ENCODE data around the gene MACROD2.

MACROD2 gene

GRCh38 chr20:16064989-16065707, 2069.8 kb downstream of the MACROD2 start:
- H3K4me3 ChIP-seq (replicated peaks; ENCODE audit: low read depth, low read length), result no peak overlapping the region
- no peaks in the 10 kb centered on the region for H3K27me3 ChIP-seq (replicated peaks; ENCODE audit: control insufficient read depth, insufficient read depth, low read length)
- TF ChIP-seq, protein P1, sequence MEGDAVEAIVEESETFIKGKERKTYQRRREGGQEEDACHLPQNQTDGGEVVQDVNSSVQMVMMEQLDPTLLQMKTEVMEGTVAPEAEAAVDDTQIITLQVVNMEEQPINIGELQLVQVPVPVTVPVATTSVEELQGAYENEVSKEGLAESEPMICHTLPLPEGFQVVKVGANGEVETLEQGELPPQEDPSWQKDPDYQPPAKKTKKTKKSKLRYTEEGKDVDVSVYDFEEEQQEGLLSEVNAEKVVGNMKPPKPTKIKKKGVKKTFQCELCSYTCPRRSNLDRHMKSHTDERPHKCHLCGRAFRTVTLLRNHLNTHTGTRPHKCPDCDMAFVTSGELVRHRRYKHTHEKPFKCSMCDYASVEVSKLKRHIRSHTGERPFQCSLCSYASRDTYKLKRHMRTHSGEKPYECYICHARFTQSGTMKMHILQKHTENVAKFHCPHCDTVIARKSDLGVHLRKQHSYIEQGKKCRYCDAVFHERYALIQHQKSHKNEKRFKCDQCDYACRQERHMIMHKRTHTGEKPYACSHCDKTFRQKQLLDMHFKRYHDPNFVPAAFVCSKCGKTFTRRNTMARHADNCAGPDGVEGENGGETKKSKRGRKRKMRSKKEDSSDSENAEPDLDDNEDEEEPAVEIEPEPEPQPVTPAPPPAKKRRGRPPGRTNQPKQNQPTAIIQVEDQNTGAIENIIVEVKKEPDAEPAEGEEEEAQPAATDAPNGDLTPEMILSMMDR (IDR thresholded peaks at IDR 0.05; ENCODE audit: insufficient read depth, low read length, poor library complexity, severe bottlenecking), result no peak
- DNase-seq (ENCODE audit: extremely low read depth, insufficient read length), result no peak
- H3K36me3 ChIP-seq (ENCODE audit: control insufficient read depth, insufficient read depth, low read length), result no peaks in the 10 kb centered on the region

DNA sequence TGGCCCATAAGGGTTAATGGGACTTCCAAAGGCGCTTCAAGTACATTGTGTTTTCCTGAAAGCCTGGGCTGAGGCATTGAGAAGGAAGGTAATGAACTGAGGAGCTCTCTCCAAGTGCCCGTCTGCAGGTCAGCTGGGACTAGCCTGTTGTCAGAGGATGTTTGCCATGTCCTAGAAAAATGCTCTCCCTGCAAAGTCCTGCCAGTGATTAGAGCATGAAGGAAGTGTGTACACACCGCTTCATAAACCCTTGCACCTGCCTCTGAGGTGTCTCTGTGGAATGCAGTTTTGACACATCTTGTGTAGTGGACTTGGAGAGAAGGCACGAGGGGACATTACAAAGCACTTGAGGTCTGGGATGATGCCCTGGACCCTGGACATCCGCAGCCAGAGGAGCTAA, 2071.3 kb downstream of the MACROD2 start:
- Histone ChIP-seq H3K27me3 (replicated peaks; ENCODE audit: control insufficient read depth, insufficient read depth, low read length) (no peaks in the 10 kb centered on the region), H3K36me3 (ENCODE audit: control insufficient read depth, insufficient read depth, low read length) (no peaks in the 10 kb centered on the region), H3K4me3 (replicated peaks; ENCODE audit: low read depth, low read length) (no peak overlapping the region)
- TF ChIP-seq, protein P1 (IDR thresholded peaks at IDR 0.05; ENCODE audit: insufficient read depth, low read length, poor library complexity, severe bottlenecking), result no peak
- no peak for DNase-seq (ENCODE audit: extremely low read depth, insufficient read length)

DNA sequence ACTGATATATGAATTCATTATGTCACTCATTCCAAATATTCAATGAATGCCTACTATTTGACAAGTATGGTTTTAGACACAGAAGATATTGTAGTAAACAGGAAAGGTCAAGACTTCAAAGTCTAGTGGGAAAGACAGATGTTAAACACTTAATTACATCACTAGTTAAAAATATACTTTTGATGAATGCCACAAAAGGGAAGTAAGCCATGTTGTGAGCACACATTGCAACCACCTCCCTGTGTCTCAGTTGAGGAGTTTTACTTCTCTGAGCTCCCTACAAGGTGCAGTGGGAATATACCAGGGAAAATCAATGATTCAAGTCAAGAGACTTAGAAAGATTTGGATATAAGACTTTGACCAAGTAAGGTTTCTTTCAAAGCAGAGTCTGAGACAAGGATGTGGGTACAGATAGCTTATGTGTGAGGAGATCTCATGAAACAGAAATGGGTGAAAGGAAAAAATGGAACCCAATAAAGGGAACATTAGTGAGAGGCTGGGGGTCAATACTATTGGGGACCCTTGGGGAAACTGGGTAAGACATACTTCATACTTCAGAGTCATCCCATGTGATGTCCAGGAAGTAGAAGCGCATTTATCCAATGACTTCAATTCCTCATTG, 2074.2 kb downstream of the MACROD2 start:
- Histone ChIP-seq H3K27me3 (replicated peaks; ENCODE audit: control insufficient read depth, insufficient read depth, low read length) (no peaks in the 10 kb centered on the region), H3K36me3 (ENCODE audit: control insufficient read depth, insufficient read depth, low read length) (no peaks in the 10 kb centered on the region), H3K4me3 (replicated peaks; ENCODE audit: low read depth, low read length) (no peak overlapping the region)
- peak; percentile 27 for DNase-seq (ENCODE audit: extremely low read depth, insufficient read length)
- TF ChIP-seq, protein P1 (IDR thresholded peaks at IDR 0.05; ENCODE audit: insufficient read depth, low read length, poor library complexity, severe bottlenecking), result no peak

DNA sequence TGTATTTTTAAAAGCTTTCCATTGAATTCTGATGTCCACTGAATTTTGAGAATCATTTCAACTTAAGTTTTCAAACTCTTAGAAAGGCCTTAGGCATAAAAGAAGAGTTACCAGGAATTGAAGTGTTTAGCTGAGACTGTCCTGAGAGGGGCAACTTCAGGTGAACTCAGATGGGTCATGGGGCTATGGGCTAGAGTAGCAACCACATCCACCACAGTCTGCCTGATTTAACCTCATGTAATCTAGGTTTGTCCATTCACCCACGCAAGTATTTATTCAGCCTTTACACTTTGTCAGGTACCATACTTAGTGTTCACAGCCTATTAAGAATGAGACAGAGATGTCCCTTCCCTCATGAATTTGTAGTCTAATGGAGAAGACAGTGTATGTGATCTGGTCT, 2076.9 kb downstream of the MACROD2 start:
- Histone ChIP-seq H3K36me3 (ENCODE audit: control insufficient read depth, insufficient read depth, low read length) (no peaks in the 10 kb centered on the region), H3K27me3 (replicated peaks; ENCODE audit: control insufficient read depth, insufficient read depth, low read length) (no peaks in the 10 kb centered on the region), H3K4me3 (replicated peaks; ENCODE audit: low read depth, low read length) (no peak overlapping the region)
- TF ChIP-seq, protein P1 (IDR thresholded peaks at IDR 0.05; ENCODE audit: insufficient read depth, low read length, poor library complexity, severe bottlenecking), result no peak
- DNase-seq (ENCODE audit: extremely low read depth, insufficient read length), result no peak

GRCh38 chr20:16078172-16078898, 2083.0 kb downstream of the MACROD2 start:
- no peak for DNase-seq (ENCODE audit: extremely low read depth, insufficient read length)

More at GRCh38 chr20:16078172-16078898, 2083.0 kb downstream of the MACROD2 start:
- no peak overlapping the region for H3K4me3 ChIP-seq (replicated peaks; ENCODE audit: low read depth, low read length)
- H3K27me3 ChIP-seq (replicated peaks; ENCODE audit: control insufficient read depth, insufficient read depth, low read length), result no peaks in the 10 kb centered on the region
- TF ChIP-seq, protein P1 (IDR thresholded peaks at IDR 0.05; ENCODE audit: insufficient read depth, low read length, poor library complexity, severe bottlenecking), result no peak
- H3K36me3 ChIP-seq (ENCODE audit: control insufficient read depth, insufficient read depth, low read length), result no peaks in the 10 kb centered on the region

Measured in GM06990 (cell line).